ENCODE data around the gene IL21R.
"Not testable (repeated sequence)": the region's sequence is repeated elsewhere in the genome, so short reads cannot be mapped to it uniquely, and the experiment has no call there.

IL21R gene

DNA sequence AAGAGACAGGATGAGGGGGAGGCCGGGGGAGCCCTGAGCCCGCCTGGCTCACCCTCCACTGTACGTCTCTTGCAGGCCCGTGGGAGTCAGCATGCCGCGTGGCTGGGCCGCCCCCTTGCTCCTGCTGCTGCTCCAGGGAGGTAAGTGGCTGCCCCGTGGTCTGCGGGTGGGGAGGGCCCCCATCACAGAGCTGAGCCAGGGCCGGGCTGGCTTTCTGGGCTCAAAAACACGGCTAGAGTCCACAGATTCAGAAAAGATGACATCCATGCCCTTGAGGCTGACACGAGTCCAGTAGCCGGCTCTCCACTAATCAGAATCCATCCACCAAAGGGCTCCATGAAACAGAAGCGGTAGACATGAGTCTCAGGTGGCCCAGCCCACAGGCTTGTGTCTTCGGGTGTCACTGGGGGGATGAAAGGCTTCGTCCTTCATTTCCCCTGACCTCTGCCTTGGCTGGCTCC is 28.0 kb downstream of the IL21R start:
- TF ChIP-seq, protein P1, sequence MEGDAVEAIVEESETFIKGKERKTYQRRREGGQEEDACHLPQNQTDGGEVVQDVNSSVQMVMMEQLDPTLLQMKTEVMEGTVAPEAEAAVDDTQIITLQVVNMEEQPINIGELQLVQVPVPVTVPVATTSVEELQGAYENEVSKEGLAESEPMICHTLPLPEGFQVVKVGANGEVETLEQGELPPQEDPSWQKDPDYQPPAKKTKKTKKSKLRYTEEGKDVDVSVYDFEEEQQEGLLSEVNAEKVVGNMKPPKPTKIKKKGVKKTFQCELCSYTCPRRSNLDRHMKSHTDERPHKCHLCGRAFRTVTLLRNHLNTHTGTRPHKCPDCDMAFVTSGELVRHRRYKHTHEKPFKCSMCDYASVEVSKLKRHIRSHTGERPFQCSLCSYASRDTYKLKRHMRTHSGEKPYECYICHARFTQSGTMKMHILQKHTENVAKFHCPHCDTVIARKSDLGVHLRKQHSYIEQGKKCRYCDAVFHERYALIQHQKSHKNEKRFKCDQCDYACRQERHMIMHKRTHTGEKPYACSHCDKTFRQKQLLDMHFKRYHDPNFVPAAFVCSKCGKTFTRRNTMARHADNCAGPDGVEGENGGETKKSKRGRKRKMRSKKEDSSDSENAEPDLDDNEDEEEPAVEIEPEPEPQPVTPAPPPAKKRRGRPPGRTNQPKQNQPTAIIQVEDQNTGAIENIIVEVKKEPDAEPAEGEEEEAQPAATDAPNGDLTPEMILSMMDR (IDR thresholded peaks at IDR 0.05; ENCODE audit: extremely low read depth, missing control alignments), result no peak
- DNase-seq (ENCODE audit: low spot score), result no peak

DNA sequence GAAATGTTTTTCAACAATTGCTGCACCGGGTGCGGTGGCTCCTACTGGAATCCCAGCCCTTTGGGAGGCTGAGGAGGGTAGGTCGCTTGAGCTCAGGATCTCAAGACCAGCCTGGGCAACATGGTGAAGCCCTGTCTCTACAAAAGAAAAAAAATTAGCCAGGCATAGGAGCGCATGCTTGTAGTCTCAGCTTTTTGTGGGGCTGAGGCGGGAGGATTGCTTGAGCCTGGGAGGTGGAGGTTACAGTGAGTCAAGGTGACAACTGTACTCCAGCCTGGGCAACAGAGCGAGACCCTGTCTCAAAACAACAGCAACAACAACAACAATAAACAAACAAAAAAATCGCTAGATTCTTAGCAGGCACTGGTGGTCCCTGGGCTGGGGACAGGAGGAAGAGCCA is 28.5 kb downstream of the IL21R start:
- DNase-seq (ENCODE audit: low spot score), result no peak
- TF ChIP-seq, protein P1 (IDR thresholded peaks at IDR 0.05; ENCODE audit: extremely low read depth, missing control alignments), result no peak

DNA sequence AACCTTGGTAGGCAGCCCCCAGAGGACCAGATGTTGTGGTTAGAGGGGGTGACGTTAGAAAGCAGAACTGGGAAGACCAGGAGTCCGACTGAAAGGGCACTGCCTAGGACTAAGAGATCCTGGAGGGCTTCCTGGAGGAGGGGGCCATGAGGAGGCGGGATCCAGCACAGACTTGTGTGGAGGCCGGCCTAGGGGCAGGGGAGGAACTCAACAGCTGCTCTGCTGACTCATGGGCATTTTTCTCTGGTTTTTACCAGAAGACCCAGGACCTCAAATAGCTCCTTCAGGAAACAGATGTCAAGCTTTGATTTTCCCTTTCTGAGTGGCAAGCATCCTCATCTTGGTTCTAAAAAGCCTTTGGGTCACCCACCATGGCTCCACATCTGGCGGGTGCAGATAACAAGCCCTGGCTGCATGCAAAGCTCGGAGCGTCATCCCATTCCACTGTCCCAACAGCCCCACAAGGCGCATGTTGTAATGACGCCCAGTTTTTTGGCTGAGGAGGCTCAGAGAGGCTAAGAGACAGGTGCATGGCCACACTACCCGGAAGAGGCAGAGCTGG is 29.0 kb downstream of the IL21R start:
- TF ChIP-seq, protein P1 (IDR thresholded peaks at IDR 0.05; ENCODE audit: extremely low read depth, missing control alignments), result no peak
- DNase-seq (ENCODE audit: low spot score), result no peak

DNA sequence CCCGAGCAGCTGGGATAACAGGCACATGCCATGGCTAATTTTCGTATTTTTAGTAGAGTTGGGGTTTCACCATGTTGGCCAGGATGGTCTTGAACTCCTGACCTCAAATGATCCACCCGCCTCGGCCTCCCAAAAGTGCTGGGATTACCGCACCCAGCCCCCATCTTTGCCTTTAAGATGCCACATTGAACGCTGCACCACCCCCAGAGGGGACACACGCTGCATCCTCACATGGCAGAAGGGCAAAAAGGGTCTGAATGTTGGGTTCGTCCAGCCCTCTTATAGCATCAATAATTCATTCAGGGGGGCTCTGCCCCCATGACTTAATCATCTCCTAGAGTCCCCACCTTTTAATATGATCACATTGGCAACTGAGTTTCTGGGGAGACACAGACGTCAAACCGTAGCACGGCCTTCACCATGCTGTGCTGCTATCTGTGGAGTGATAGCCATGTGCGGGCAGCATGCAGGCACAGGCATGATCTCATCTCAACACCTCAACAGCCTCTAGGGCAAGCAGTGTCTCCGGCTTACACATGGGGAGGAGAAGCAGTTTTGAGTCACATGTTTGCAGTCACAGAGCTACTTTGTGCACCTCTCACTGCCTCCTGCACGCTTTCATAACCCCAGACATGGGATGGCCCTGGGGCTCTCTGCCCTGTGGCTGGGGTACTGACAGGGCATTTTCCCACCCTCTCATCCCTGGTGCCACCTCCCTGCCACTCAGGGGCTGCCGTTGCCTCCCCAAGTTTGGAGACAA is 30.0 kb downstream of the IL21R start:
- TF ChIP-seq, protein P1 (IDR thresholded peaks at IDR 0.05; ENCODE audit: extremely low read depth, missing control alignments), result no peak
- no peak for DNase-seq (ENCODE audit: low spot score)

DNA sequence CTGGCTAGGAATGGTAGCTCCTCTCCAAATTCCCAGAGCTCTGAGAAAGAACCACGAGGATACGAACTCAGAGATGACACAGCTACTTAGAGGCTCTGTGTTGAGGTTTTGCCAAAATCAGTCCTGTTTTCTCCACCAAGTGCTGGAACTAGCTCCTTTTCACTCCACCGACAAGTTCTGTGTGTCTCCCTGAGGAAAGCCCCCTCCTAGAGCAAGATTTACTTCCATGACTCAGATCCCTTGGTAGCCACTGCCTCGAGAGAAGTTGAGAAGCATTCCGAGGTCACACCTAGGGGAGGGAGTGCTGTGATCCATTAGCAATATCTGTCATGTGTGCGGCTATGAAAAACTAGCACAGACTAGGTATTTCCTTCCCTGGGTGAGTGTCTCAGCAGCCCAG is 30.6 kb downstream of the IL21R start:
- TF ChIP-seq, protein P1 (IDR thresholded peaks at IDR 0.05; ENCODE audit: extremely low read depth, missing control alignments), result no peak
- no peak for DNase-seq (ENCODE audit: low spot score)

DNA sequence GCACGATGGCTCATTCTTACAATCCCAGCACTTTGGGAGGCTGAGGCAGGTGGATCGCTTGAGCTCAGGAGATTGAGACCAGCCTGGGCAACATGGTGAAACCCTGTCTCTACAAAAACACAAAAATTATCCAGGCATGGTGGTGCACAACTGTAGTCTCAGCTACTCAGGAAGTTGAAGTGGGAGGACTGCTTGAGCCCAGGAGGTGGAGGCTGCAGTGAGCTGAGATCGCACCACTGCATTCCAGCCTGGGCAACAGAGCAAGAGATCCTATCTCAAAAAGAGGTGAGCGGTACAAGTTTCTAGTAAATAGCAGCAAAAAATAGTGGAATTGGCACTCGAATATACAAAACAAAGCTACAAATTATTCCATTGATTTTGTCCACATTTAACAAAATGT is 31.2 kb downstream of the IL21R start:
- not testable (repeated sequence) for DNase-seq (ENCODE audit: low spot score)

DNA sequence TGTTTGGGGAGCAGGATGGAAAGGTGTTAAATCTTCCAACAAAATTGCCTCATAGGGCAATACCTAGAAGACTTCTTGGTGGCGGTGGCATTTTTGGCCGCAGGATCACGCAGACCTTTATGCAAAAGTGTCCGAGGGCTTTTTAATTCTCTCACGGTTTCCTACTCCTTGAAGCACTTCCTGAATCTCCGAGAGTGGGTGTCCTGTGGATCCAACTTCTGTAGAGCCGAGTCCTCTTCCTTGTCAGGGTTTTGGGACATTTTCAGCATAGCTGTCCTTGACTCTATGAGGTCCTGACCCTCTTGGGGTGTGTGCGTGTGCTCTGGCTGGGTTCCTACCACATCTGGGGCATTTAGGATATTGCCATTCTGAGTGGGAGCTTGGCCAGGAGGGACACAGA is 31.7 kb downstream of the IL21R start:
- no peak for DNase-seq (ENCODE audit: low spot score)
- TF ChIP-seq, protein P1 (IDR thresholded peaks at IDR 0.05; ENCODE audit: extremely low read depth, missing control alignments), result no peak
